OCI-LY7 (cell line): Measurements from ENCODE around the gene UFSP2.

Source experiments
- CTCF ChIP-seq: fragments of 200-600 bp; sonication (generic); conservative IDR thresholded peaks from 2 replicates; pipeline ENCODE4 v1.5.1; 2014; ENCODE audit warnings: mild to moderate bottlenecking, antibody characterized with exemption, low read length, moderate library complexity, mixed read lengths
- EZH2phosphoT487 ChIP-seq: fragments of 200-600 bp; sonication (generic); IDR thresholded peaks from 2 replicates; pipeline ENCODE4 v1.6.1; 2018; ENCODE audit warnings: low read depth, borderline replicate concordance, mild to moderate bottlenecking, mixed run types, antibody characterized with exemption, low read length, moderate library complexity, mixed read lengths

GRCh38 chr4:185412412-185412811, 13.4 kb downstream of the UFSP2 start:
- TF ChIP-seq CTCF, result no peak
- TF ChIP-seq EZH2phosphoT487, result no peak
